ENCODE results near the gene NMT1.

NMT1 gene

DNA sequence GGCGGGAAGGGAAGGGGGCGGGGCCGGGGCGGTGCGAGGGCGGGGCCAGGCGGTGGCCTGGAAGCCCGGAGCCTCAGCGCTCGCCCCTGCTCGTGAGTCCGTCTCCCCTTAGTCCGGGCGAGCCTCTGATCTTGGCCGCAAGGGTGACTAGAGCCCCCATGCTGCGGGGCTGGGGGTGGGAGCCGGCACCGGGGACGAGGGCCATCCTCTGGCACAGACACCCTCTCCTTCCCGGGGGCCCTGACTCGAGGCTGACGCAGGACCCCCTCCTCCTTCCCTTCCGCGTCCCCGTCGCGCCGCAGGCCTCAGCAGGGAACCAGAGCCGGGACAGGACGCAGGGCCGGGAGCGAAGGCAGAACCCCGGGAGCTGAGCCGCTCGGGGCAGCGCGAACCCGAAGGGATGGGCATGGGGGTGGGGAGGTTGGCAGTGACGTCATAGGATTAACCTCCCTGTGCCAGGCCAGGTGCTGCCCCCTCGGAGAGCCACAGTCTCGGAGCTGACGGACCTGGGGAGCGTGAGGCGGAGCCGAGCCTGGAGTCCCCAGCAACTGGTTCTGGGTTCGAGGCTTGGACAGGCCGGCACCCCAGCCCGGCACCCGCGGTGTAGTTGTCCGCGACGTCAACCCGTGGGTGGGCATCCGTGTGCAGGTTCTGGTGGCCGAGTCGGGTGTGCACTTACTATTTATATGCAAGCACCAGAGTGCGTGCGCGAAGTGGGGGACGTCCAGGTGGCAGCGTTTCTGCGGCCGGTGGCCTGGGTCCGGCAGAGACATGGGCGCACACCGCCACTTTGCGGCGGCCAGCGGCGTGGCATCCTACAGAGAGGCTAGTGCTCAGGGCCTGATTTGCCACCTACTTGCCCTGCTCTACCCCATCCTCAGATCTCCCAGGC, 71.7 kb downstream of the NMT1 start:
- peak; percentile 98 for DNase-seq (ENCODE audit: low spot score)
- in situ Hi-C loops (cut with MboI; ENCODE audit: low pct_unique_long_range_greater_than_20kb, low sequenced_read_pairs, unreplicated experiment): no loop called here
- TF ChIP-seq, protein P1, sequence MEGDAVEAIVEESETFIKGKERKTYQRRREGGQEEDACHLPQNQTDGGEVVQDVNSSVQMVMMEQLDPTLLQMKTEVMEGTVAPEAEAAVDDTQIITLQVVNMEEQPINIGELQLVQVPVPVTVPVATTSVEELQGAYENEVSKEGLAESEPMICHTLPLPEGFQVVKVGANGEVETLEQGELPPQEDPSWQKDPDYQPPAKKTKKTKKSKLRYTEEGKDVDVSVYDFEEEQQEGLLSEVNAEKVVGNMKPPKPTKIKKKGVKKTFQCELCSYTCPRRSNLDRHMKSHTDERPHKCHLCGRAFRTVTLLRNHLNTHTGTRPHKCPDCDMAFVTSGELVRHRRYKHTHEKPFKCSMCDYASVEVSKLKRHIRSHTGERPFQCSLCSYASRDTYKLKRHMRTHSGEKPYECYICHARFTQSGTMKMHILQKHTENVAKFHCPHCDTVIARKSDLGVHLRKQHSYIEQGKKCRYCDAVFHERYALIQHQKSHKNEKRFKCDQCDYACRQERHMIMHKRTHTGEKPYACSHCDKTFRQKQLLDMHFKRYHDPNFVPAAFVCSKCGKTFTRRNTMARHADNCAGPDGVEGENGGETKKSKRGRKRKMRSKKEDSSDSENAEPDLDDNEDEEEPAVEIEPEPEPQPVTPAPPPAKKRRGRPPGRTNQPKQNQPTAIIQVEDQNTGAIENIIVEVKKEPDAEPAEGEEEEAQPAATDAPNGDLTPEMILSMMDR (IDR thresholded peaks at IDR 0.05; ENCODE audit: extremely low read depth, insufficient read depth, missing control alignments): peak; percentile 95

DNA sequence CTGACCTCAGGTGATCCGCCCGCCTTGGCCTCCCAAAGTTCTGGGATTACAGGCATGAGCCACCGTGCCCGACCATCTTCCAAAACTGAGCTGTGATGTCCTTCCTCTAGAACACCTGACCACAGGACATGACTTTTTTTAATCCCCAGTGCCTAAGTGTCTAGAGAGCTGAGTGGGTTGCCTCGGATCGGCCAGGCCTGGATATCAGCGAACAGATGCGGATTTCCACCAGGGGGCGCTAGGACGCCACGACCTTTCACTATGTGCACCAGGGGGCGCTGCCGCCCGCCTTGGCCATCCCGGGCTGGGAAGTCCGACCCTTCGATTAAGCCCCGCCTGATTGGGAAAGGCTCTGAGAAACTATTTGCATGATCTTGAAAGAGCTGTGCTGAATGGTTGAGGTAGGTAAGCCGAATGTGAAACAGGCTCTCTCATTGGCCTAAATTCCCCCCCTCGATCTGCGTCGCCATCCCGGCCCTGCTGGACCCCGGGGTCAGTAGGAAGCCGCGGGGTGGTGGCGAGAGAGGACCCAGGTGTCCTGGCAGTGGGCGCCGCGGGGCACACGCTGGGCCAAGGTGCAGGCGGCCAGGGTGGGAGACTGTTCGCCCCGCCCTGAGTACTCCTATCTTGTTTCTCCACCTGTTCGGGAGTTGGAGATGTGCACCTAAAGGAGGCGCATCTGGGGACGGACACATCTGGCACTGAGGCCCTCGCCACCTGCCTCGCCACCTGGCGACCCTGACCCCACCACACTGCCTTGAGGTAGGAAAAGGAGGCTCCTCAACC, 74.3 kb downstream of the NMT1 start, which contains the start of gene ACBD4:
Gene ACBD4 (plus strand): TSS at position 496 of the 786 bp plus-strand sequence. CDS start 458 bp downstream, outside the sequence.
- in situ Hi-C loops (cut with MboI; ENCODE audit: low pct_unique_long_range_greater_than_20kb, low sequenced_read_pairs, unreplicated experiment): loop anchor here (5.0 kb wide), 1 partner anchor 62 kb away; no protein-coding TSS in a partner anchor
- TF ChIP-seq, protein P1 (IDR thresholded peaks at IDR 0.05; ENCODE audit: extremely low read depth, insufficient read depth, missing control alignments): peak; percentile 100
- DNase-seq (ENCODE audit: low spot score): peak; percentile 98

- in situ Hi-C loops (cut with MboI; ENCODE audit: low pct_unique_long_range_greater_than_20kb, low sequenced_read_pairs, unreplicated experiment): loop anchor here (5.0 kb wide), 1 partner anchor 61 kb away; no protein-coding TSS in a partner anchor
- TF ChIP-seq, protein P1 (IDR thresholded peaks at IDR 0.05; ENCODE audit: extremely low read depth, insufficient read depth, missing control alignments): no peak
- no peak for DNase-seq (ENCODE audit: low spot score)
Measured at GRCh38 chr17:45135978-45136791, 75.1 kb downstream of the NMT1 start.

- no peak for DNase-seq (ENCODE audit: low spot score)
- TF ChIP-seq, protein P1 (IDR thresholded peaks at IDR 0.05; ENCODE audit: extremely low read depth, insufficient read depth, missing control alignments): no peak
- in situ Hi-C loops (cut with MboI; ENCODE audit: low pct_unique_long_range_greater_than_20kb, low sequenced_read_pairs, unreplicated experiment): loop anchor here (5.0 kb wide), 1 partner anchor 60 kb away; no protein-coding TSS in a partner anchor
Measured at GRCh38 chr17:45136846-45137560, 75.9 kb downstream of the NMT1 start.

- in situ Hi-C loops (cut with MboI; ENCODE audit: low pct_unique_long_range_greater_than_20kb, low sequenced_read_pairs, unreplicated experiment): loop anchor here (5.0 kb wide), 1 partner anchor 60 kb away; no protein-coding TSS in a partner anchor
- no peak for DNase-seq (ENCODE audit: low spot score)
- TF ChIP-seq, protein P1 (IDR thresholded peaks at IDR 0.05; ENCODE audit: extremely low read depth, insufficient read depth, missing control alignments): no peak
Measured at GRCh38 chr17:45137561-45138305, 76.6 kb downstream of the NMT1 start.

Data from GM13977 (cell line).